ENCODE results near the gene NTSR1. TPM values are rescaled to one million over a fixed set of nuclear protein-coding genes. Genes with fewer than 3 reads are reported as not detected.

NTSR1 gene
- total RNA-seq, 1 experiment from 2014 or later: 0.98 TPM

- H2AFZ ChIP-seq: no peak overlapping the region
- no peak overlapping the region for H3K27ac ChIP-seq
- H3K9me3 ChIP-seq (ENCODE audit: insufficient read depth, low read depth): no peaks in the 10 kb centered on the region
- H3K9me2 ChIP-seq (ENCODE audit: insufficient read depth): no peaks in the 10 kb centered on the region
- peaks cover 18% of the 10 kb centered on the region for H3F3A ChIP-seq (ENCODE audit: insufficient read depth, low read depth)
- CTCF ChIA-PET: no interaction called here
- DNase-seq: peak in 1 of 2 experiments; percentile 32
- POLR2A ChIA-PET (ENCODE audit: unreplicated experiment): no interaction called here
- H3K4me3 ChIP-seq: no peak overlapping the region
- TF ChIP-seq, protein P1, sequence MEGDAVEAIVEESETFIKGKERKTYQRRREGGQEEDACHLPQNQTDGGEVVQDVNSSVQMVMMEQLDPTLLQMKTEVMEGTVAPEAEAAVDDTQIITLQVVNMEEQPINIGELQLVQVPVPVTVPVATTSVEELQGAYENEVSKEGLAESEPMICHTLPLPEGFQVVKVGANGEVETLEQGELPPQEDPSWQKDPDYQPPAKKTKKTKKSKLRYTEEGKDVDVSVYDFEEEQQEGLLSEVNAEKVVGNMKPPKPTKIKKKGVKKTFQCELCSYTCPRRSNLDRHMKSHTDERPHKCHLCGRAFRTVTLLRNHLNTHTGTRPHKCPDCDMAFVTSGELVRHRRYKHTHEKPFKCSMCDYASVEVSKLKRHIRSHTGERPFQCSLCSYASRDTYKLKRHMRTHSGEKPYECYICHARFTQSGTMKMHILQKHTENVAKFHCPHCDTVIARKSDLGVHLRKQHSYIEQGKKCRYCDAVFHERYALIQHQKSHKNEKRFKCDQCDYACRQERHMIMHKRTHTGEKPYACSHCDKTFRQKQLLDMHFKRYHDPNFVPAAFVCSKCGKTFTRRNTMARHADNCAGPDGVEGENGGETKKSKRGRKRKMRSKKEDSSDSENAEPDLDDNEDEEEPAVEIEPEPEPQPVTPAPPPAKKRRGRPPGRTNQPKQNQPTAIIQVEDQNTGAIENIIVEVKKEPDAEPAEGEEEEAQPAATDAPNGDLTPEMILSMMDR (conservative IDR thresholded peaks at IDR 0.05): no peak
- TF ChIP-seq EZH2 (IDR thresholded peaks at IDR 0.05; ENCODE audit: low read depth): no peak
- intact Hi-C loops (cut with micrococcal nuclease; ENCODE audit: unreplicated experiment): loop anchor here (1.0 kb wide), 1 partner anchor 23 kb away; no protein-coding TSS in a partner anchor
- BruUV-seq (replicated peaks): no TSS peak
- H3K4me2 ChIP-seq: no peak overlapping the region
- H3K36me3 ChIP-seq (ENCODE audit: low read depth): no peaks in the 10 kb centered on the region
- H4K20me1 ChIP-seq (ENCODE audit: insufficient read depth): no peaks in the 10 kb centered on the region; the same call in 1 of the 2 replicates
- no peaks in the 10 kb centered on the region for H3K79me2 ChIP-seq (ENCODE audit: low read depth)
- H3K4me1 ChIP-seq (replicated peaks; ENCODE audit: insufficient read depth): peaks cover 22% of the 10 kb centered on the region
- H3K27me3 ChIP-seq (ENCODE audit: insufficient read depth, low read depth): no peaks in the 10 kb centered on the region
These were observed 26.7 kb downstream of the NTSR1 start for GRCh38 chr20:62735331-62735821.

DNA sequence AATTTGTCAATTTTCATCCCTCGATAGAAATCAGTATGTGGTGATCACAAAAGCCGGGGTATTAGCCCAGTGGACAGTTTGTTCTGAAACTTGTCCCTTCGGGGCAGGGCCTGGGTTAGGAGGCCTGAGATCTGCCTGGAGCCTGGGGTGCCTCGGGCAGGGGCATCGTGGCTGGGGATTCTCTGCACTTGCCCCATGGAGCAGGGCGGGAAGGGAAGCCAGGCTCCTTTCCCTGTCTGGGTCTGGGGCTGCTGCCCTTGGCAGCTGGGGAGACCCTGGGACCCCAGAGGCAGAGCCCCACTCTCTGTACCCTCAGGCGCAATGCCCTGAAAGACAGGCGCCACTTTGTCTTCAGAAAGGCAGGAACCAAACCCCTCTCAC lies 27.4 kb downstream of the NTSR1 start:
- ChIA-PET CTCF (no interaction called here), POLR2A (ENCODE audit: unreplicated experiment) (no interaction called here)
- Histone ChIP-seq H3K27ac (no peak overlapping the region), H3K4me1 (replicated peaks; ENCODE audit: insufficient read depth) (peaks cover 29% of the 10 kb centered on the region), H4K20me1 (ENCODE audit: insufficient read depth) (no peaks in the 10 kb centered on the region; the same call in 1 of the 2 replicates), H3K4me2 (no peak overlapping the region), H3K79me2 (ENCODE audit: low read depth) (no peaks in the 10 kb centered on the region), H3K4me3 (no peak overlapping the region), H3K9me2 (ENCODE audit: insufficient read depth) (no peaks in the 10 kb centered on the region), H3K36me3 (ENCODE audit: low read depth) (no peaks in the 10 kb centered on the region), H3F3A (ENCODE audit: insufficient read depth, low read depth) (peaks cover 24% of the 10 kb centered on the region), H2AFZ (no peak overlapping the region), H3K27me3 (ENCODE audit: insufficient read depth, low read depth) (no peaks in the 10 kb centered on the region), H3K9me3 (ENCODE audit: insufficient read depth, low read depth) (no peaks in the 10 kb centered on the region)
- DNase-seq: peak in 1 of 2 experiments; percentile 1
- no TSS peak for BruUV-seq (replicated peaks)
- TF ChIP-seq EZH2 (IDR thresholded peaks at IDR 0.05; ENCODE audit: low read depth): no peak
- TF ChIP-seq, protein P1 (conservative IDR thresholded peaks at IDR 0.05): no peak
- intact Hi-C loops (cut with micrococcal nuclease; ENCODE audit: unreplicated experiment): no loop called here

- DNase-seq: peak in 1 of 2 experiments; percentile 29
- peaks cover 34% of the 10 kb centered on the region for H3K4me1 ChIP-seq (replicated peaks; ENCODE audit: insufficient read depth)
- intact Hi-C loops (cut with micrococcal nuclease; ENCODE audit: unreplicated experiment): no loop called here
- no peaks in the 10 kb centered on the region for H3K9me3 ChIP-seq (ENCODE audit: insufficient read depth, low read depth)
- no peaks in the 10 kb centered on the region for H3K36me3 ChIP-seq (ENCODE audit: low read depth)
- no peak overlapping the region for H3K4me3 ChIP-seq
- POLR2A ChIA-PET (ENCODE audit: unreplicated experiment): no interaction called here
- H2AFZ ChIP-seq: no peak overlapping the region
- H4K20me1 ChIP-seq (ENCODE audit: insufficient read depth): no peaks in the 10 kb centered on the region
- BruUV-seq (replicated peaks): no TSS peak
- CTCF ChIA-PET: no interaction called here
- no peaks in the 10 kb centered on the region for H3K79me2 ChIP-seq (ENCODE audit: low read depth)
- TF ChIP-seq, protein P1 (conservative IDR thresholded peaks at IDR 0.05): no peak
- no peak for TF ChIP-seq EZH2 (IDR thresholded peaks at IDR 0.05; ENCODE audit: low read depth)
- no peaks in the 10 kb centered on the region for H3K9me2 ChIP-seq (ENCODE audit: insufficient read depth)
- H3K27ac ChIP-seq: no peak overlapping the region
- H3F3A ChIP-seq (ENCODE audit: insufficient read depth, low read depth): peaks cover 26% of the 10 kb centered on the region
- H3K4me2 ChIP-seq: no peak overlapping the region
- H3K27me3 ChIP-seq (ENCODE audit: insufficient read depth, low read depth): no peaks in the 10 kb centered on the region
These were observed 27.9 kb downstream of the NTSR1 start for GRCh38 chr20:62736407-62737071.

Data from PC-9 (cell line).